ENCODE measurements around the gene GDPGP1. TPM values are rescaled to one million over a fixed set of nuclear protein-coding genes. Genes with fewer than 3 reads are reported as not detected.

Gene GDPGP1
- polyA plus RNA-seq, 1 donor (not counting 4 experiments of a cell fraction or from before 2014, with no cell fraction given): 0.92 TPM

- Histone ChIP-seq H3K4me2 (ENCODE audit: control insufficient read depth, extremely low read depth, insufficient read depth, low read depth, low read length) (no peak overlapping the region), H3K36me3 (ENCODE audit: control insufficient read depth in 2 of 2, extremely low read depth in 1 of 2, insufficient read depth in 2 of 2, low read length in 2 of 2) (peaks cover 31 to 53% of the 10 kb centered on the region in 2 experiments), H3K9ac (ENCODE audit: control insufficient read depth, extremely low read depth, insufficient read depth, low read length) (no peak overlapping the region), H3K9me3 (ENCODE audit: control insufficient read depth, low read depth, low read length) (no peaks in the 10 kb centered on the region), H3K4me1 (ENCODE audit: control insufficient read depth, extremely low read depth, insufficient read depth, low read length) (peaks cover 17% of the 10 kb centered on the region), H3K79me2 (ENCODE audit: control insufficient read depth, insufficient read depth, low read length) (peaks cover 52% of the 10 kb centered on the region), H3K9me1 (ENCODE audit: control insufficient read depth, extremely low read depth, insufficient read depth, low read length) (peaks cover 4% of the 10 kb centered on the region), H3K27ac (ENCODE audit: control insufficient read depth, insufficient read depth, low read length) (no peak overlapping the region), H3K27me3 (ENCODE audit: control insufficient read depth, extremely low read depth, insufficient read depth, low read length) (no peaks in the 10 kb centered on the region), H4K20me1 (ENCODE audit: control insufficient read depth, extremely low read depth, insufficient read depth, low read length) (no peaks in the 10 kb centered on the region), H3K4me3 (ENCODE audit: control insufficient read depth in 2 of 3, extremely low read depth in 1 of 3, insufficient read depth in 2 of 3, low read depth in 1 of 3, low read length in 3 of 3) (no peak overlapping the region), H2AFZ (ENCODE audit: control insufficient read depth, low read length) (no peak overlapping the region)
- DNase-seq (ENCODE audit: low read depth, low spot score) (no peak), FAIRE-seq (no peak)
- dilution Hi-C loops (cut with MboI; ENCODE audit: extremely low pct_ligation_motif_present, low sequenced_read_pairs): no loop called here
- TF ChIP-seq CTCF (optimal IDR thresholded peaks at IDR 0.05 in 1 of 3, IDR thresholded peaks at IDR 0.05 in 1 of 3, conservative IDR thresholded peaks at IDR 0.05 in 1 of 3; ENCODE audit: extremely low read depth in 1 of 3, insufficient read depth in 2 of 3, low read length in 3 of 3) (peak; percentile 51 to 62 (median 59)), EZH2 (IDR thresholded peaks at IDR 0.05; ENCODE audit: low read length) (no peak)
Measured at GRCh38 chr15:90219421-90220141, 14.4 kb upstream of the GDPGP1 start.

GRCh38 chr15:90221246-90221900 lies 12.6 kb upstream of the GDPGP1 start:
- TF ChIP-seq CTCF (optimal IDR thresholded peaks at IDR 0.05 in 1 of 3, IDR thresholded peaks at IDR 0.05 in 1 of 3, conservative IDR thresholded peaks at IDR 0.05 in 1 of 3; ENCODE audit: extremely low read depth in 1 of 3, insufficient read depth in 2 of 3, low read length in 3 of 3) (peak; percentile 61 to 87 (median 83)), EZH2 (IDR thresholded peaks at IDR 0.05; ENCODE audit: low read length) (no peak)
- DNase-seq (ENCODE audit: low read depth, low spot score) (no peak), FAIRE-seq (peak; percentile 67)
- Histone ChIP-seq H3K79me2 (ENCODE audit: control insufficient read depth, insufficient read depth, low read length) (peaks cover 36% of the 10 kb centered on the region), H4K20me1 (ENCODE audit: control insufficient read depth, extremely low read depth, insufficient read depth, low read length) (no peaks in the 10 kb centered on the region), H3K27ac (ENCODE audit: control insufficient read depth, insufficient read depth, low read length) (no peak overlapping the region), H3K4me2 (ENCODE audit: control insufficient read depth, extremely low read depth, insufficient read depth, low read depth, low read length) (no peak overlapping the region), H3K9me1 (ENCODE audit: control insufficient read depth, extremely low read depth, insufficient read depth, low read length) (peaks cover 5% of the 10 kb centered on the region), H2AFZ (ENCODE audit: control insufficient read depth, low read length) (no peak overlapping the region), H3K27me3 (ENCODE audit: control insufficient read depth, extremely low read depth, insufficient read depth, low read length) (no peaks in the 10 kb centered on the region), H3K9me3 (ENCODE audit: control insufficient read depth, low read depth, low read length) (no peaks in the 10 kb centered on the region), H3K4me1 (ENCODE audit: control insufficient read depth, extremely low read depth, insufficient read depth, low read length) (peaks cover 13% of the 10 kb centered on the region), H3K4me3 (ENCODE audit: control insufficient read depth in 2 of 3, extremely low read depth in 1 of 3, insufficient read depth in 2 of 3, low read depth in 1 of 3, low read length in 3 of 3) (no peak overlapping the region), H3K36me3 (ENCODE audit: control insufficient read depth in 2 of 2, extremely low read depth in 1 of 2, insufficient read depth in 2 of 2, low read length in 2 of 2) (peaks cover 45 to 57% of the 10 kb centered on the region in 2 experiments), H3K9ac (ENCODE audit: control insufficient read depth, extremely low read depth, insufficient read depth, low read length) (no peak overlapping the region)
- dilution Hi-C loops (cut with MboI; ENCODE audit: extremely low pct_ligation_motif_present, low sequenced_read_pairs): no loop called here

Measured in keratinocyte (primary cell).